DND-41 (cell line): ENCODE measurements around the gene LPAR2.
A peak's percentile ranks its signal among the peaks of the same experiment; 100 is the strongest.

ENCODE experiments used
- ATAC-seq: fragments of 200-7000 bp; cut with Tn5 transposase; 3 replicates; pipeline ENCODE4 v1.9.1; 2021; ENCODE audit warnings: low read depth; ENCODE audit not compliant: insufficient read depth
- DNase-seq: peaks from one replicate; pipeline ENCODE4 v3.0.0-alpha.2; 2020
- H2AFZ ChIP-seq: 2 replicates; pipeline ENCODE4 v1.6.0; 2012; ENCODE audit warnings: low read depth, low read length
- H3K27ac ChIP-seq: 2 replicates; pipeline ENCODE4 v1.5.1; 2012; ENCODE audit warnings: low read length, inconsistent platforms
- H3K27me3 ChIP-seq: fragments of 200-600 bp; sonication (generic); 2 replicates; pipeline ENCODE4 v1.6.0; 2012; ENCODE audit warnings: low read length, mild to moderate bottlenecking, inconsistent platforms; ENCODE audit not compliant: insufficient read depth, poor library complexity
- H3K36me3 ChIP-seq: 2 replicates; pipeline ENCODE4 v1.5.1; 2012; ENCODE audit warnings: low read length, inconsistent platforms; ENCODE audit not compliant: insufficient read depth
- H3K4me1 ChIP-seq: 2 replicates; pipeline ENCODE4 v1.5.1; 2012; ENCODE audit warnings: mild to moderate bottlenecking, low read length; ENCODE audit not compliant: insufficient read depth
- H3K4me2 ChIP-seq: 2 replicates; pipeline ENCODE4 v1.6.0; 2012; ENCODE audit warnings: mild to moderate bottlenecking, moderate library complexity, low read length, inconsistent platforms; ENCODE audit not compliant: insufficient read depth
- H3K4me3 ChIP-seq, 2 experiments: fragments of 200-600 bp in 1 of 2; shearing (Covaris generic) in 1 of 2; 2 replicates each; pipeline ENCODE4 v1.5.1; 2012 to 2016; ENCODE audit warnings: inconsistent platforms in 2 of 2, low read length in 2 of 2, mild to moderate bottlenecking in 2 of 2, low read depth in 1 of 2, moderate library complexity in 1 of 2
- H3K79me2 ChIP-seq: 2 replicates; pipeline ENCODE4 v1.6.0; 2012; ENCODE audit warnings: low read length, inconsistent platforms; ENCODE audit not compliant: insufficient read depth
- H3K9ac ChIP-seq: 2 replicates; pipeline ENCODE4 v1.6.0; 2012; ENCODE audit warnings: low read depth, mild to moderate bottlenecking, inconsistent platforms, low read length, moderate library complexity
- H3K9me3 ChIP-seq: 2 replicates; pipeline ENCODE4 v1.5.1; 2012; ENCODE audit warnings: low read length, moderate library complexity, mild to moderate bottlenecking, inconsistent platforms; ENCODE audit not compliant: insufficient read depth, severe bottlenecking
- H4K20me1 ChIP-seq: 2 replicates; pipeline ENCODE4 v1.6.0; 2012; ENCODE audit warnings: low read length; ENCODE audit not compliant: insufficient read depth
- CTCF ChIP-seq: IDR thresholded peaks from 2 replicates; pipeline ENCODE4 v1.5.1; 2012; ENCODE audit warnings: borderline replicate concordance, low read length, moderate library complexity, mild to moderate bottlenecking; ENCODE audit not compliant: poor library complexity, severe bottlenecking; ENCODE audit errors: extremely low read depth
- EZH2 ChIP-seq: IDR thresholded peaks from 3 replicates; pipeline ENCODE4 v1.6.1; 2012; ENCODE audit warnings: borderline replicate concordance, low read depth, mild to moderate bottlenecking, moderate library complexity, low read length, inconsistent platforms; ENCODE audit not compliant: severe bottlenecking

LPAR2 gene

GRCh38 chr19:19642506-19643157 is 14.6 kb upstream of the LPAR2 start:
- peak overlapping the region; percentile 95 for H3K27ac ChIP-seq
- peaks cover 10% of the 10 kb centered on the region; the same call in 1 of the 2 replicates for H4K20me1 ChIP-seq
- H3K9me3 ChIP-seq: no peaks in the 10 kb centered on the region
- H3K4me2 ChIP-seq: peak overlapping the region; percentile 98
- H3K27me3 ChIP-seq: no peaks in the 10 kb centered on the region
- peaks cover 18% of the 10 kb centered on the region for H3K79me2 ChIP-seq
- peaks cover 52% of the 10 kb centered on the region for H3K36me3 ChIP-seq
- H3K9ac ChIP-seq: peak overlapping the region; percentile 95
- DNase-seq (peak; percentile 48), ATAC-seq (peak; percentile 23)
- H3K4me3 ChIP-seq: peak overlapping the region; percentile 93 to 98; a peak in 3 of 4 replicates
- H3K4me1 ChIP-seq: peaks cover 22% of the 10 kb centered on the region
- peak overlapping the region; percentile 86 for H2AFZ ChIP-seq
- TF ChIP-seq EZH2 (no peak), CTCF (no peak)

DNA sequence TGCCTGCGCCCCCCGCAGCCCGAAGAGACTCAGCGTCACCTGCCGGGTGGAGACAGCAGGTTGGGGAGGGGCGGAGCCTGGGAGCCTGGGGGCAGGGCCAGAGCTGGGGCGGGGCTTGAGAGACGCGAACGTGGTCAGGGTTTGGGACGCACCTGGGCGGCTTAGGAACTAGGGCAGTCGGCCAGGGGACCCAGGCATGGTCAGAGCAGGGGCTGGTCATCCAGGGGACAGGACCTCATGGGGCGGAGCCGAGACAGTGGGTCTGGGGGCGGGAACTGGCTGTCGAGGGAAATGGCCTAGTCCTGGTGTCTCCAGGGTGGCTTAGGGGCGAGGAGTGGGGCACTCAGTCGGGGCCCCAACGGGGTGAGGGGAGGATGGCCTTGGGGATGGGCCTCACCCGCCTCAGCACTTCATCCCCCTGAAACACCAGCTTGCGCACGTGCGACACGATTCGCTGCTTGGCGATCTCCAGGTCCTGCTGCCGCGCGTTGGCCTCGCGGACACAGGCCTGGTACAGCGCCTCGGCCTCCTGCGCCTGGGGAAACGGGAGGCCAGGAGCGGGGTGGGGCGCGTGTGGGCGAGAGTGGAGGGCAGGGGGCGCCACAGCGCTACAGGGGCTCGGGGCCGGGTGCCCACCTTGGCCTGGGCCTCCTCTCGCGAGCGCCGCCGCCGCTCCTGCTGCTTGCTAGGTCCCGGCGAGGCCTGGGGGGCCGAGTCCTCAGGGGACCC is 9.7 kb upstream of the LPAR2 start:
- Histone ChIP-seq H4K20me1 (no peaks in the 10 kb centered on the region), H3K4me3 (no peak overlapping the region), H3K36me3 (peaks cover 62% of the 10 kb centered on the region), H3K4me2 (no peak overlapping the region), H3K9me3 (no peaks in the 10 kb centered on the region), H3K4me1 (peaks cover 11% of the 10 kb centered on the region), H3K9ac (no peak overlapping the region), H3K79me2 (peaks cover 8% of the 10 kb centered on the region), H2AFZ (no peak overlapping the region), H3K27ac (no peak overlapping the region), H3K27me3 (no peaks in the 10 kb centered on the region)
- DNase-seq (no peak), ATAC-seq (no peak)
- TF ChIP-seq CTCF: peak; percentile 22
- TF ChIP-seq EZH2: no peak

- peaks cover 66% of the 10 kb centered on the region for H3K36me3 ChIP-seq
- no peak overlapping the region for H3K4me2 ChIP-seq
- peaks cover 6% of the 10 kb centered on the region for H3K4me1 ChIP-seq
- H2AFZ ChIP-seq: no peak overlapping the region
- H4K20me1 ChIP-seq: no peaks in the 10 kb centered on the region
- H3K79me2 ChIP-seq: peaks cover 3% of the 10 kb centered on the region
- no peak overlapping the region for H3K9ac ChIP-seq
- no peaks in the 10 kb centered on the region for H3K27me3 ChIP-seq
- no peak for DNase-seq
- no peak for ATAC-seq
- TF ChIP-seq EZH2 (no peak), CTCF (no peak)
- H3K9me3 ChIP-seq: no peaks in the 10 kb centered on the region
- no peak overlapping the region for H3K4me3 ChIP-seq
- no peak overlapping the region for H3K27ac ChIP-seq
Measured at GRCh38 chr19:19637186-19637522, 9.1 kb upstream of the LPAR2 start.
